Ovary (tissue), 3 donors: ENCODE measurements around the gene LYRM7.

ENCODE experiments used
- CTCF ChIP-seq, 3 donors: fragments of 450-650 bp in 2 of 3; fragments of 200-600 bp in 1 of 3; IDR thresholded peaks; one replicate each; pipeline versions ENCODE4 v1.5.1 to v1.8.0; 2016 to 2022; ENCODE audit warnings: antibody characterized with exemption in 3 of 3, mild to moderate bottlenecking in 1 of 3
- POLR2A ChIP-seq: fragments of 450-650 bp; IDR thresholded peaks from one replicate; pipeline ENCODE4 v1.6.1; 2017; ENCODE audit warnings: antibody characterized with exemption, mild to moderate bottlenecking, moderate library complexity
- donor health status: DM: no; HTN: no; CAD: no.

- TF ChIP-seq CTCF (IDR thresholded peaks at IDR 0.05), result no peak
- TF ChIP-seq POLR2A, result no peak
Measured at GRCh38 chr5:131163276-131164119, 7.2 kb upstream of the LYRM7 start.
